Duodenal mucosa (tissue), 2 donors: Measurements from ENCODE around the gene RAB11B.
"Not testable (repeated sequence)": the region's sequence is repeated elsewhere in the genome, so short reads cannot be mapped to it uniquely, and the experiment has no call there.

Source experiments
- H3K27ac ChIP-seq: one replicate; pipeline ENCODE4 v1.7.0; 2013; ENCODE audit warnings: low read depth, low read length
- H3K27me3 ChIP-seq, 2 donors: one replicate each; pipeline ENCODE4 v1.7.0; 2013; ENCODE audit warnings: low read length in 2 of 2, control low read depth in 1 of 2; ENCODE audit not compliant: insufficient read depth in 2 of 2, control insufficient read depth in 1 of 2
- H3K36me3 ChIP-seq, 2 donors: one replicate each; pipeline ENCODE4 v1.7.0; 2013; ENCODE audit warnings: low read length in 2 of 2, control low read depth in 1 of 2; ENCODE audit not compliant: insufficient read depth in 2 of 2, control insufficient read depth in 1 of 2
- H3K4me1 ChIP-seq, 2 donors: one replicate each; pipeline ENCODE4 v1.7.0; 2013; ENCODE audit warnings: low read length in 2 of 2, control low read depth in 1 of 2; ENCODE audit not compliant: insufficient read depth in 2 of 2, control insufficient read depth in 1 of 2
- H3K4me3 ChIP-seq, 2 donors: one replicate each; pipeline ENCODE4 v1.7.0; 2013; ENCODE audit warnings: low read length in 2 of 2, low read depth in 1 of 2
- H3K9ac ChIP-seq, 2 donors: one replicate each; pipeline ENCODE4 v1.7.0; 2013; ENCODE audit warnings: low read length in 2 of 2, low read depth in 1 of 2
- H3K9me3 ChIP-seq, 2 donors: one replicate each; pipeline ENCODE4 v1.7.0; 2013; ENCODE audit warnings: low read length in 2 of 2, control low read depth in 1 of 2; ENCODE audit not compliant: control insufficient read depth in 1 of 2

The RAB11B gene

DNA sequence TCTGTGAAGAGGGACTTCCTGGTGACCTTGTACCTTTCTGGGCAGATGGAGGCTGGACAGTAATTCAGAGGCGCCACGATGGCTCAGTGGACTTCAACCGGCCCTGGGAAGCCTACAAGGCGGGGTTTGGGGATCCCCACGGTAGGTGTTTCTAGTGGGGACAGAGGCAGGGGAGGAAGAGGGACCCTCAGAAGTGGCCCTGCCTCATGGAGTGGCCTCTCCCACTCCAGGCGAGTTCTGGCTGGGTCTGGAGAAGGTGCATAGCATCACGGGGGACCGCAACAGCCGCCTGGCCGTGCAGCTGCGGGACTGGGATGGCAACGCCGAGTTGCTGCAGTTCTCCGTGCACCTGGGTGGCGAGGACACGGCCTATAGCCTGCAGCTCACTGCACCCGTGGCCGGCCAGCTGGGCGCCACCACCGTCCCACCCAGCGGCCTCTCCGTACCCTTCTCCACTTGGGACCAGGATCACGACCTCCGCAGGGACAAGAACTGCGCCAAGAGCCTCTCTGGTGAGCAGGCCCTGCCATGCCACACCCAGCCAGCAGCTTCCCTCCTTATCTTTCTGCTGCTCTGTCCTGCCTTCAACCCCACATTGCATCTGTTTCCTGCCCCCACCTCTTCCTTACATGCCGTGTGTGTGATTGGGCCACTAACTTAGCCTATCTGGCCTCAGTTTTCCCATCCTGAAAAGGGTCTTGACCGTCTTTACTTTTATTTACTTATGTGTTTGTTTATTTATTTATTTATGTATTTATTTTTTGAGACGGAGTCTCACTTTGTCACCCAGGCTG lies 19.0 kb upstream of the RAB11B start:
- Histone ChIP-seq H3K4me1 (peaks cover 23 to 35% of the 10 kb centered on the region in 2 donors), H3K36me3 (peaks cover 0 to 4% of the 10 kb centered on the region in 2 donors), H3K9ac (peak overlapping the region; percentile 28 to 57), H3K4me3 (peak overlapping the region; percentile 13 to 55), H3K27me3 (no peaks in the 10 kb centered on the region), H3K9me3 (no peaks in the 10 kb centered on the region), H3K27ac (no peak overlapping the region)

DNA sequence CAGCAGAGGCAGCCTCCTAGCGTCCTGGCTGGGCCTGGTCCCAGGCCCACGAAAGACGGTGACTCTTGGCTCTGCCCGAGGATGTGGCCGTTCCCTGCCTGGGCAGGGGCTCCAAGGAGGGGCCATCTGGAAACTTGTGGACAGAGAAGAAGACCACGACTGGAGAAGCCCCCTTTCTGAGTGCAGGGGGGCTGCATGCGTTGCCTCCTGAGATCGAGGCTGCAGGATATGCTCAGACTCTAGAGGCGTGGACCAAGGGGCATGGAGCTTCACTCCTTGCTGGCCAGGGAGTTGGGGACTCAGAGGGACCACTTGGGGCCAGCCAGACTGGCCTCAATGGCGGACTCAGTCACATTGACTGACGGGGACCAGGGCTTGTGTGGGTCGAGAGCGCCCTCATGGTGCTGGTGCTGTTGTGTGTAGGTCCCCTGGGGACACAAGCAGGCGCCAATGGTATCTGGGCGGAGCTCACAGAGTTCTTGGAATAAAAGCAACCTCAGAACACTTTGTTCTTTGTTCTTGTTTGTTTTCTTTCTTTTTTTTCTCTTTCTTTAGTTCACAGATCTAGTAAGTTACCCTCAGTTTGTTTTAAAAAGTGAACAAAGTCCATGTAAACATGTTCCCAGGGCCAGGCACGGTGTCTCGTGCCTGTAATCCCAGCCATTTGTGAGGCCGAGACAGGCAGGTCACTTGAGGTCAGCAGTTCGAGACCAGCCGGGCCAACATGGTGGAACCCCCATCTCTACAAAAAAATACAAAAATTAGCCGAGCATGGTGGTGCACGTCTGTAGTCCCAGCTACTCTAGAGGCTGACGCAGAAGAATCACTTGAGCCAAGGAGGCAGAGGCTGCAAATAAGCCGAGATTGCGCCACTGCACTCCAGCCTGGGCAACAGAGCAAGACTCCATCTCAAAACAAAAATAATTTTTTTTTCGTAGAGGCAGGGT lies 16.0 kb upstream of the RAB11B start:
- H3K27ac ChIP-seq: no peak overlapping the region
- H3K9me3 ChIP-seq: no peaks in the 10 kb centered on the region
- H3K4me3 ChIP-seq: no peak overlapping the region
- no peaks in the 10 kb centered on the region for H3K27me3 ChIP-seq
- H3K4me1 ChIP-seq: peaks cover 7 to 18% of the 10 kb centered on the region in 2 donors
- no peak overlapping the region for H3K9ac ChIP-seq
- peaks cover 0 to 4% of the 10 kb centered on the region in 2 donors for H3K36me3 ChIP-seq

DNA sequence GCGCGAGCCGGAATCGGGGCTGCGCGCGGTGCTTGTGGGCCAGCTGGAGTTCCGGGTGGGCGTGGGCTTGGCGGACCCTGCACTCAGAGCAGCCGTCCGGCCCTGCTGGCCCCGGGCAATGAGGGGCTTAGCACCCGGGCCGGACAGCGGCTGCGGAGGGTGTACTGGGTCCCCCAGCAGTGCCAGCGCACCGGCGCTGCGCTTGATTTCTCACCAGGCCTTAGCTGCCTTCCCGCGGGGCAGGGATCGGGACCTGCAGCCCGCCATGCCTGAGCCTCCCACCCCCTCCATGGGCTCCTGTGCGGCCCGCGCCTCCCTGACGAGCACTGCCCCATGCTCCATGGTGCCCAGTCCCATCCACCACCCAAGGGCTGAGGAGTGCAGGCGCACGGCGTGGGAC lies 14.4 kb upstream of the RAB11B start:
- not testable (repeated sequence) for H3K4me3 ChIP-seq, H3K27ac ChIP-seq, H3K9me3 ChIP-seq, H3K9ac ChIP-seq, H3K36me3 ChIP-seq, H3K27me3 ChIP-seq
- peaks cover 5 to 12% of the 10 kb centered on the region in 2 donors for H3K4me1 ChIP-seq

DNA sequence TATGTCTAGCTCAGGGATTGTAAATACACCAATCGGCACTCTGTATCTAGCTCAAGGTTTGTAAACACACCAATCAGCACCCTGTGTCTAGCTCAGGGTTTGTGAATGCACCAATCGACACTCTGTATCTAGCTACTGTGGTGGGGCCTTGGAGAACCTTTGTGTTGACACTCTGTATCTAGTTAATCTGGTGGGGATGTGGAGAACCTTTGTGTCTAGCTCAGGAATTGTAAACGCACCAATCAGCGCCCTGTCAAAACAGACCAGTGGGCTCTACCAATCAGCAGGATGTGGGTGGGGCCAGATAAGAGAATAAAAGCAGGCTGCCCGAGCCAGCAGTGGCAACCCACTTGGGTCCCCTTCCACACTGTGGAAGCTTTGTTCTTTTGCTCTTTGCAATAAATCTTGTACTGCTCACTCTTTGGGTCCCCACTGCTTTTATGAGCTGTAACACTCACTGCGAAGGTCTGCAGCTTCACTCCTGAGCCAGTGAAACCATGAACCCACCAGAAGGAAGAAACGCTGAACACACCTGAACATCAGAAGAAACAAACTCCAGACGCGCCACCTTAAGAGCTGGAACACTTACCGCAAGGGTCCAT lies 13.7 kb upstream of the RAB11B start:
- not testable (repeated sequence) for H3K4me1 ChIP-seq, H3K4me3 ChIP-seq, H3K36me3 ChIP-seq, H3K27ac ChIP-seq, H3K9ac ChIP-seq, H3K27me3 ChIP-seq, H3K9me3 ChIP-seq

DNA sequence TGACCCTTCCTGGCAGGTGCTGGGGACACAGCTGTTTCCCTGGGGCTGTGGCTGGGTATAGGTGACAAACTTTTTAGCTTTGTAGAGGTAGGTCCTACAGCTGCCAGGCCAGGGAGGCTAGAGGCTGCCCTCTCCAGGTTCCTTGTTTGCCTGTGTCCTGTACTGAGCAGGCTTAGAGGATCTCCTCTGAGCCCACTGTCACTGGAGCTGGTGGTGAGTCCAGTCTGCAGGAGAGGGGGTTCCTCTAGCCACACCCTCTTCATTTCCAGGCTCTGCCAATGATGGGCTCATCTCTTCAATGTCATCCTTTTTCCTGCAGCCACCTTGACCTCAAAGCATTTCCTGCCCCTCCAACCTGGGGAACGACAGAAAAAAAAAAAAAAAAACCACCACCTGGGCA lies 12.6 kb upstream of the RAB11B start:
- H3K4me1 ChIP-seq: peaks cover 0 to 4% of the 10 kb centered on the region in 2 donors
- no peak overlapping the region for H3K9ac ChIP-seq
- no peaks in the 10 kb centered on the region for H3K27me3 ChIP-seq
- no peak overlapping the region for H3K27ac ChIP-seq
- no peak overlapping the region for H3K4me3 ChIP-seq
- H3K9me3 ChIP-seq: no peaks in the 10 kb centered on the region
- H3K36me3 ChIP-seq: peaks cover 0 to 4% of the 10 kb centered on the region in 2 donors

DNA sequence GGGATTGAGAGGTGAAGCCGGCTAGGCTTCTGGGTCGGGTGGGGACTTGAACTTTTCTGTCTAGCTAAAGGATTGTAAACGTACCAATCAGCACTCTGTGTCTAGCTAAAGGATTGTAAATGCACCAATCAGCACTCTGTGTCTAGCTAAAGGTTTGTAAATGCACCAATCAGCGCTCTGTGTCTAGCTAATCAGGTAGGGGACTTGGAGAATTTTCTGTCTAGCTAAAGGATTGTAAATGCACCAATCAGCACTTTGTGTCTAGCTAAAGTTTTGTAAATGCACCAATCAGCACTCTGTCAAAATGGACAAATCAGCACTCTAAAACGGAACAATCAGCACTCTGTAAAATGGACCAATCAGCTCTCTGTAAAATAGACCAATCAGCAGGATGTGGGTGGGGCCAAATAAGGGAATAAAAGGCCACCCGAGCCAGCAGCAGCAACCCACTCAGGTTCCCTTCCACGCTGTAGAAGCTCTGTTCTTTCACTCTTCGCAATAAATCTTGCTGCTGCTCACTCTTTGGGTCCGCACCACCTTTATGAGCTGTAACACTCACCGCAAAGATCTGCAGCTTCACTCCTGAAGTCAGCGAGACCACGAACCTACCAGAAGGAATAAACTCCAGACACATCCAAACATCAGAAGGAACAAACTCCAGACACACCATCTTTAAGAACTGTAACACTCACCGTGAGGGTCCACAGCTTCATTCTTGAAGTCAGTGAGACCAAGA lies 10.8 kb upstream of the RAB11B start:
- H3K27ac ChIP-seq, H3K9ac ChIP-seq, H3K9me3 ChIP-seq, H3K36me3 ChIP-seq, H3K27me3 ChIP-seq, H3K4me1 ChIP-seq, H3K4me3 ChIP-seq: not testable (repeated sequence)

DNA sequence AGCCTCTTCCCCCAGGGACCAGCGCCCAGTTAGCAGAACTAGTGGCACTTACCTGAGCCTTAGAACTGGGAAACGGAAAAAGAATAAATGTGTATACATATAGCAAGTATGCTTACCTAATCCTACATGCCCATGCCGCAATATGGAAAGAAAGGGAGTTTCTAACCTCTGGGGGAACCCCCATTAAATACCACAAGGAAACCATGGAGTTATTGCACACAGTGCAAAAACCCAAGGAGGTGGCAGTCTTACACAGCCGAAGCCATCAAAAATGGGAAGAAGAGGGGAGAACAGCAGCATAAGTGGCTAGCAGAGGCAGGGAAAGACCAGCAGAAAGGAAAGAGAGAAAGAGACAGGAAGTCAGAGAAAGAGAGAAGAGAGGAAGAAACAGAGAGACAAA lies 5.6 kb upstream of the RAB11B start:
- H3K9ac ChIP-seq, H3K4me1 ChIP-seq, H3K4me3 ChIP-seq, H3K9me3 ChIP-seq, H3K36me3 ChIP-seq, H3K27me3 ChIP-seq, H3K27ac ChIP-seq: not testable (repeated sequence)

DNA sequence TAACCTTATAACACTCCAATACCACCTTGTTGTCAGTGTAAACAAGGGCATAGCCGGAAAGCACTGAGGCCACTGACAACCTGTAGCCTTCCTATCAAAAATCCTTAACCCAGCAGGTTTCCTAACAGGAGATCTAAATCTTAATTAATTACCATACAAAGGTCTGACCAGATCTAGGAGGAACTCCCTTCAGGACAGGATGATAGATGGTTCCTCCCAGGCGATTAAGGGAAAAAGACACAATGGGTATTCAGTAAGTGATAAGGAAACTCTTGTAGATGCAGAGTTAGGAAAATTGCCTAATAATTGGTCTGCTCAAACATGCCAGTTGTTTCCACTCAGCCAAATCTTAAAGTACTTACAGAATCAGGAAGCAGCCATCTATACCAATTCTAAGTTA lies 5.1 kb upstream of the RAB11B start:
- H3K27ac ChIP-seq, H3K36me3 ChIP-seq, H3K9me3 ChIP-seq, H3K4me3 ChIP-seq, H3K27me3 ChIP-seq, H3K4me1 ChIP-seq, H3K9ac ChIP-seq: not testable (repeated sequence)

DNA sequence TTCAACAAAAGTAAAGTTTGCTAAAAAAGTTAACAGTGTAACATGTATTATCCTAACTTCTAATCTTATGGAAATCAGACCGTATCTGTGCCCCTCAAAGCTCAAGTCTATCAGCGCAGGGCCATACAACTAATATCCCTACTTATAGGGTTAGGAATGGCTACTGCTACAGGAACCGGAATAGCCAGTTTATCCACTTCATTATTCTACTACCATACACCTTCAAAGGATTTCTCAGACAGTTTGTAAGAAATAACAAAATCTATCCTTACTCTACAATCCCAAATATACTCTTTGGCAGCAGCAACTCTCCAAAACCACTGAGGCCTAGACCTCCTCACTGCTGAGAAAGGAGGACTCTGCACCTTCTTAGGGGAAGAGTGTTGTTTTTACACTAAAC lies 4.6 kb upstream of the RAB11B start:
- not testable (repeated sequence) for H3K27ac ChIP-seq, H3K4me3 ChIP-seq

More for the DNA sequence above, 4.6 kb upstream of the RAB11B start:
- not testable (repeated sequence) for H3K9me3 ChIP-seq, H3K36me3 ChIP-seq, H3K9ac ChIP-seq, H3K4me1 ChIP-seq, H3K27me3 ChIP-seq
